GM18951 (cell line): ENCODE results near the gene TSFM.

Experiments used
- POLR2A ChIP-seq: IDR thresholded peaks from 4 replicates; pipeline ENCODE4 v1.6.1; 2011; ENCODE audit warnings: mild to moderate bottlenecking; ENCODE audit not compliant: insufficient read length, insufficient read depth; ENCODE audit errors: extremely low read depth
- in situ Hi-C: fragments of 300-500 bp; cut with MboI; formaldehyde crosslinking; loops from one replicate; pipeline ENCODE4 v1.12.0; 2022; ENCODE audit warnings: low sequenced_read_pairs, mixed read lengths, inconsistent platforms; ENCODE audit not compliant: unreplicated experiment

TSFM gene

DNA sequence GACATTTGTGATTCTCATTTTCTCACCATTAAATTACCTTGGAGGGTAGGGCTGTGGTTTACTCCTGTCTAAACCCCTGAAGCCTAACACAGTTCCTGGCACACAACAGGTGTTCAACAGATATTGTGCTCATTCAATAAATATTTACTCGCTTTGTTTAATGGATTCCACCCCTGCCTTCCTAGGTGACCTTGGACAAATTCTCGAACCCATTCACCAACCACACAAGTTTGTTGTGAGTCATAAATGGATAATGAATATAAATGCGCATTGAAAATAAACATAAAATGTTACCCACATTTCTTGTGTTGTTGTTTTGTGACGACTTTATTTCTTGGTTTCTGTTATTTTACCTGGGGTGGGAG is 362 bp upstream of the TSFM start:
- in situ Hi-C loops, result no loop called here
- TF ChIP-seq POLR2A, result no peak

GRCh38 chr12:57783466-57783801 is 847 bp downstream of the TSFM start:
- in situ Hi-C loops, result no loop called here
- no peak for TF ChIP-seq POLR2A

DNA sequence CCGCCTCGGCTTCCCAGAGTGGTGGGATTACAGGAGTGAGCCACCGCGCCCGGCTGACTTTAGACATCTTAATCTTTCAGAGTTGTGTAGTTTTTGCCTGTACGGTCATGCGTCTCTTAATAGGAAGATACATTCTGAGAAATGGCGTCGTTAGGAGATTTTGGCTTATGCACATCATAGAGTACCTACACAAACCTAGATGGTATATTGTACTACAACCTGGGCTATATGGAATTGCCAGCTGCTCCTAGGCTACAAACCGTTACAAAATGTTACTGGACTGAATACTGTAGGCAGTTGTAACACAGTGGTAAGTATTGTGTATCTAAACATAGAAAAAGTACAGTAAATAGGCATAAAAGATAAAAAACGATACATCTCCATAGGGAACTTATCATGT is 1.3 kb downstream of the TSFM start:
- in situ Hi-C loops, result no loop called here
- no peak for TF ChIP-seq POLR2A

GRCh38 chr12:57793920-57794319 is 11.3 kb downstream of the TSFM start:
- in situ Hi-C loops, result no loop called here
- no peak for TF ChIP-seq POLR2A

- TF ChIP-seq POLR2A, result no peak
- in situ Hi-C loops, result no loop called here
Observed at GRCh38 chr12:57795354-57795753, 12.8 kb downstream of the TSFM start.

DNA sequence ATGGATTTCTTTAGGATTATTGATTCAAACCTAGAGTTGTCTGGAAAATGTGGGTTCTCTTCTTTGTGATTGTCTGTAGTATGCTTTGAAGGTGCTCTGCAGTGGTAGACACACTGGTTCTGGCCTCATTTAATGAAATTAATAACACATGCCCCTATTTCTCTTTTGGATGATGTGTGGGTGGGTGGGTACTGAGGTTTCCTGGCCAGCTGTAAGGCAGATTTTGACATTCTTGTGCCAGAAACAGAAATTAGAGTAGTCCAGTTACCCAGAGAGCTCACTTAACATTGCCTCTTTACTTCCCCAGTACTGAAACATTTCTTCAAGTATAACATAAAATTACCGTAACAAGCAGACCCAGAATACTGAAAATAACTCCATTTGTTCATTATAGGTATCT is 14.4 kb downstream of the TSFM start:
- no peak for TF ChIP-seq POLR2A
- in situ Hi-C loops, result no loop called here

DNA sequence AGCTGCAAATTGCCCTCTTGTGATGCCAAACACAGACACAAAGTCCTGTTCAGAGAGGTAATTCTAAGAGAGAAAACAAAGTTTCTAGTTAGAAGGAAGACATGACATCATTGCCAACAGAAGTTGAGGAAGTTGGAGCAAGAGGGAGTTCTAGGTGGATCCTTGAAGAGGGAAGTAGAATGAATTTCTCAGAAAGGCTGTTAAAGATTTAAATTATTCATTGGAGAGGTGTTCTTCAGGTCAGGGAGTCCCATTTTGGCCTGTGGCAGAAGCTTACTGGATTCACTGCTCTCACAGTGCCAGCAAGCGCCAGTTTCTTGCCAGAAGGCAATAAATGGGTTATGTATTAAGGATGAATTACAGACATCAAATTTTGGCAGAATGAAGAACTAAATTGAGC is 15.3 kb downstream of the TSFM start:
- TF ChIP-seq POLR2A, result no peak
- in situ Hi-C loops, result no loop called here

DNA sequence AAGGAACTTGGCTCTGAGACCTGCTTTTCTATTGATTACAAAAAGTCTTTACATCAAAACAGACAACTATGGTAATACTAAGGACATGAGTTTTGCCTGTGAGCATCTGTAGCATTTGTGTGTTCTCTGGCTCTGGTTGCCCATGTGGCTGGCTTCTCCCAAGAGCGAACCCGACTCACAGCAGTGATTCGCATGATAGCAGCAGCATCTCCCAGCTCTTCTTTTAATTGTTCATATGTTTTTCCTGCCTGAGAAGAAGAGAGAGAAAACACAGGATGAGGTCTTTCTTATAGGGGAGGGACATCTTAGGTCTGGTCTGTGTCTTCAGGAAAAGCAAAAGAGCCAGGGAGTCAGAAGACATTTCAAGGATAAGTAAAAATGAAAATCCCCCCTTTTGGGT is 18.4 kb downstream of the TSFM start:
- in situ Hi-C loops, result no loop called here
- no peak for TF ChIP-seq POLR2A

DNA sequence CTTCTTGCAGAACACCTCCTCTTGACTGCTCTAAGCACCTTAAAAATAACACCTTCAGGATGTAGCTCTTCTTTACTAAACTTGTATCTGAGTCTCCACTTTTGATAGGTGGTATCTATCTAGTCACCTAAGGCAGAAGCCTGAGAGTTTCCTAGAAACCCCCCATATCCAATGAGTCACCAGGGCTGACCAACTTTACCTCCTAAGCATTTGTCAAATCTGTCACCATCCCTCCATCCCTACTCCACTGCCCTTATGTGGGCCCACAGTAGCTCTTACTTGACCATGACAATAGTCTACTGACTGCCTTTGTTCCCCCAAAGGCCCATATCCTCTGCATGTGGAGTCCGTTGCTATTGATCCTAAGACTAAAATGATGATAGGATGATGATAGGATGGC is 20.0 kb downstream of the TSFM start:
- in situ Hi-C loops, result no loop called here
- TF ChIP-seq POLR2A, result no peak

DNA sequence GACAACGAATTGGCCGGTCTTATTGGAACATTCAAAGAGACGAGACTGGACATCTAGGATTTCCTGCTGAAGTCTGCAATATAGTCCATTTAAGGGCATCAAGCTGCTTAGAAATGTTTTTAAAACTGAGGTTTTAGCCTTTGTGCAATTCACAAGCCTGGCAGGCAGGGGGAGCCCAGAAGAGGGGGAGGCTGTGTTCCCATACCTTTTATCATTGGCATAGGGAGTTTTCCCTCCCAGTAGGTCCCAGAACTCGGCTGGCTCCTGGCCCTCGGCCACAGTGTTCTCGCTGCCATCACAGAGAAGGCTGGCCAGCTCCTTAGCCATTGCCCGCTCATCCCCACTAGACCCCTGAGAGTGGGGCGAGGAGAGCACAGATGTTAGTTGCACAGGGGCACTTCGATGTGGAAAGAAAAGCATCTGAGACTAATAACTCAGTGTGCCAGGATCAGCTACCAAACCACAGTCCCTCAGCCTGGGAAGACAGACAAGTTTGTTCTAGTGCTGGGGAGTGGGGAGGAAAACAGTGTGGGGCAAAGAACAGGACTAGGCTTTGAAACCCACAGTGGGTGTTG is 20.8 kb downstream of the TSFM start:
- TF ChIP-seq POLR2A, result no peak
- in situ Hi-C loops, result no loop called here

DNA sequence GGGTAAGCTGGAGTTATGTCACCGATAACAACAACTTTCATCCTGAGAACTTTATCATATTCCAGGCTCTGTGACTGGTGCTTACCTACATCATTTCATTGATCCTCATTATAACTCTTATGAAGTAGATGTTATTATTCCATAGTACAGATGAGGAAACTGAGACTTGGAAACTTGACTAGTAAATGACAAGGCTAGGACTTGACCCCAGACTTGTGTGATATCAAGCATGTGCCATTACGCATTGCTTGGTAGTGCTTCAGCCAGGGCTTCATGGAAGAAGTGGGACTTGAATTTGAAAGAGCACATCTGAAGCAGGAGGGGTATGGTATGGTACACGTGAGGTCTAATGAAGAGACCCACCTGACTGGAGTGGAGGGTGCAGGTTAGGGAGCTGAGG is 24.1 kb downstream of the TSFM start:
- in situ Hi-C loops, result no loop called here

DNA sequence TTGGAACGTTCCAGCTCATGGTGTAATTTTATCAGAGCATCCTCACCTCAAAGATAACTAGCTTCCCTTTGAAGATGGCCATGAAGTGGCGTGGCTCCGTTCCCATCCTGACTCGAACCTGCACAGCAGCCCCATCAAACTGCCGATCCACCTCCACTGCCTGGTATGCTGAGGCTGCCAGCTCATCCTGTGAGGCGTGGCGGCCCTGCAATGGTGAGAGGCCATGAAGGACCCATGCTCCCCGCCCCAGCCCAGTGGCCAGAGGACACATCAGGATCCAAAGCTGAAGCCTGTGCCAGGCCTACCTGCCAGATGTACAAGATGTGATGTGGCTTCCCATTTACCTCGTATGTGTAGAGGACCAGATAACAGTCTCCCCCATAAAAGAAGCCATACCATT is 24.7 kb downstream of the TSFM start:
- no peak for TF ChIP-seq POLR2A
- in situ Hi-C loops, result no loop called here

More for the DNA sequence above, 24.1 kb downstream of the TSFM start:
- TF ChIP-seq POLR2A, result no peak

DNA sequence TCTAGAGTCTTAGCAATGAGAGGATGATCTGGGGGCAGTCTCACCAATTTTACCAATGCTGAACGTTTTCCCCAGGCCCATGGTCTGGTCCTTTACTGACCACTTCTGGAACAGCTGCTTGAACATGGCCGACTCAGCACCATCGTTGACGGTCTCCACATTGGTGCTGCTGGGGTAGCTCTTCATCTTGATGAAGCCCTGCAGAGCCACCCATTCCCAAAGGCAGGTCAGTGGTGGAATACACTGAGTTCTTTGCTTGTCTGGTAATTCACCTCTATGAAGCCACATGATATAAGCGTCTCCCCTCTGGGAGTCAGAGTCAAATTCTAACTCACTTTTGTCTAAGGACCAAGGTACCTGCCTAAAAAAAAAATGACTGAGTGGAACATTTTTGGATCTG is 25.8 kb downstream of the TSFM start:
- no peak for TF ChIP-seq POLR2A
- in situ Hi-C loops, result no loop called here

- in situ Hi-C loops, result no loop called here
- TF ChIP-seq POLR2A, result no peak
Observed at GRCh38 chr12:57809425-57809824, 26.8 kb downstream of the TSFM start.

DNA sequence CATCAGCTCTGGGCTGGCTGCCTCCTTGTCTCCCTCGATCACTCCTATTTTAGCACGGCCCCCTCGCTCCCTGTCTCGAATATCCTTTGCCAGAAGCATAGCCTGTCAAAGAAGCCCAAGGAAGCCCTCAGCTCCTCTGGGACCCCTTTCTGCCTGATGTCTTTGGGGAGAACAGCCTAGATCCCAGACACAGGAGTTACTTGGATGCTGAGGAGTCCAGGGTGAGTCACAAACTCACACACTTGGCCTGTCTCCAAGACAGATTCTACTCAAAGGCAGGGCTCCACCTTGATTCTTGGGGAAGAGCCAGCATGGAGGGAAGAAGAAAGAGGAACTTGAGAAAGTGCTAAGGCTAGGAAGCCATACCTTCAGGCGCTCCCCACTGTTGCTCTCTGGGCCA is 27.9 kb downstream of the TSFM start:
- in situ Hi-C loops, result no loop called here
- no peak for TF ChIP-seq POLR2A
